ENCODE results near the gene BBX. TPM values are rescaled to one million over a fixed set of nuclear protein-coding genes. Genes with fewer than 3 reads are reported as not detected.

BBX gene
- total RNA-seq, 2 experiments from 2014 or later: 42.9 to 48.0 TPM

DNA sequence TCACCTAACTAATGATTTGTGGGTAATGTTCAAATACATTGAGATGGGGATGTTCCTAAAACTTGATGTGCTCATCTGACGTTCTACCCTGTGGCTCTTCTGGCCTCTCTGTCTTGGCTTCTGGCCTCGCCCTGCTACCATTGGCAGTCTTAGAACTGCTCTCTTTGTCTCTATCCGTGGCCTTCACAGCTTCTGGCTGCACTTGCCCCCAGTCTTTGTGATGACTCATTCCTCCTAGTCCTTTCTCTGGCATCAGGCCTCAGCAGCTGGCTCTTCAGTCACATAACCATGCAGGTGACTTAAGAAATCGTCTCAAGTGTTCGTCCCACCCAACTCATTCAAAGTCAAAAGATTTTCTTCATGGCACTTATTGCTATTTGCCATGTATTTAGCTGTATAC, 188.1 kb downstream of the BBX start:
- ChIA-PET POLR2A (no interaction called here), CTCF (no interaction called here)

DNA sequence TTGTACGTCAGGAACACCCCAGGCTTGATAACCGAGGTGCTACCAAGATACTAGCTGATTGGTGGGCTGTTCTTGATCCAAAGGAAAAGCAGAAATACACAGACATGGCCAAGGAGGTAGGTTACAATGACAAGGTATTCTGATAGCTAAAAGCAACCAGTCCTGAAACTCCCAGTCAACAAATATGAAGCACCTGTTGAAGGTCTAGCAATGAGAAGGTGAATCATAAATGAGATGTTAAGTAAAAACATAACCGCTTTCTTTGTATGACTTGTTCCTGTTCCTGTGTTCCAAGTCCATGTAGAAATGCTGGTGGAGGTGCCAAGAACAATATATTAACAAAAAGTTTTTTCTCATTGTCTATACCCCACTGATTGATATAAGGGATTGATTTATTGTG, 194.0 kb downstream of the BBX start:
- ChIA-PET CTCF (no interaction called here), POLR2A (no interaction called here)

DNA sequence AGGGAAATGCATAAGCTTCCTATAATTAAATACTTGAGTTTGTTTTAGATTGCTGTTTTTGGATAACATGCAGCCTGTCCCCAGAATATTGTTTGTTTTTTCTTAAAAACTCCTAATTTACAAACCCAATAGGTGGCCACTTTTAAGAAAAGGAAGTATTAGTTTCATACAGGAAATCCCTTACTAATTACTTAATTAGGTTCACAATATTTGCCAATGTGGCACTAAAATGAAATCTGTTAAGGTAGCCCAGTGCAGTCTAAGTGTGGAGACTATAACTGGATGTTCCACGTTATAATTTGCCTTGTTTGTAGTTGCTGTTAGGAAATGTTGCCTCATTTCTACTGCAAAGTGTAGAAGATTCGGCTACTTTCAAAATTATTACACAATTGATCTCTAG, 195.8 kb downstream of the BBX start:
- ChIA-PET CTCF (no interaction called here), POLR2A (interaction anchor here (0.6 kb wide), 1 partner anchor 28 kb away, joined by 6 read pairs; no protein-coding TSS in a partner anchor)

DNA sequence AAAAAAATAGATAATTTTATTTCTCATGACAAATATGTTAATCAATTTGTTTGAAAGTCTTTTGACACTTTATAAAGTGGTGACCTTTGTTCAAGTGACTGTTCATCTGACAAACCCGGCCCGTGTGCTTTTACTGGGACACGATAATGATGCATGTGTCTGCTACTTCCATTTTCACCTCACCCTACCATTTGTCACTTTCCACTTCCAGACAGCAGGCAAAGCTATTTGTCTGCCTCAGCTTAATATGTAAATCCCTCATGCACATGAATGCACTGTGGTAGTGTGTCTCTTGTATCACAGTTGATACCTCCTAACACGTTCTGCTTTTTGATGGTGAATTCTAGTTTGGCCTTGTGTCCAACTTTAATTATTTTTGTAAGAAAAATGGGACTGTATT, 204.3 kb downstream of the BBX start:
- ChIA-PET POLR2A (no interaction called here), CTCF (no interaction called here)

DNA sequence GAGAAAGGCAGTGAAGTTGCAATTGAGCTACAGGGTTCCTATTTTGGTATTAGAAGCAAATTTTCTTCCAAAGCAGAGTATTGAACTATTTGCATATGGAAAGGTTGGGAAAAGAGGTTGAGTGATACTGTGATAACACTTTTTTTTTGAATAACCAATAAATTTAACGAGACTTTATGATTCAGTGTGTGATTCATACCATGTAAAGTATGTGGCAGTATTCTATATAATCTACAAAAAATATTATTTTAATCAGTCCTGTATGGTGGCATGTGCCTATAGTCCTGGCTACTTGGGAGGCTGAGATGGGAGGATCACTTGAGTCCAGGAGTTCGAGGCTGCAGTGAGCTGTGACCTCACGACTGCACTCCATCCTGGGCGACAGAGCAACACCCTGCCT, 206.9 kb downstream of the BBX start:
- POLR2A ChIA-PET: no interaction called here
- CTCF ChIA-PET: interaction anchor here (0.6 kb wide), 1 partner anchor 70 kb away, joined by 3 read pairs; no protein-coding TSS in a partner anchor

DNA sequence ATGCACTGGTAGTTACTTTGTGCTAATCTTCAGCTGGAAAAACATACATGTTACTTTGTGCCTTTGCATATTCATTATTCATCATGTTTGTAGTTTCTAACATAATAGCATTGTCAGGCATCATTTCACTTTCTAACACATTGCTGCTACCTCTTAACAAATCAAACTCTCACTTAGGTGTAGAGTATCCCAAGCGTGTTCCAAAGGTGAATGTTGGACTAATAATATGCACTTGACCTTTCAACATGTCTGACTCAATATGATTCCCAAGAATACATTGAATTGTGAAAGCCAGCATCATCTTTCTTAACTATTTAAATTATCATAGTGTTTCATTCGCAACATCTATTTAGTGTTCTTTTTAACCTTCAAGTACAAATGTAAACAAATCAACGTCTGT, 211.6 kb downstream of the BBX start:
- CTCF ChIA-PET: no interaction called here
- POLR2A ChIA-PET: no interaction called here

DNA sequence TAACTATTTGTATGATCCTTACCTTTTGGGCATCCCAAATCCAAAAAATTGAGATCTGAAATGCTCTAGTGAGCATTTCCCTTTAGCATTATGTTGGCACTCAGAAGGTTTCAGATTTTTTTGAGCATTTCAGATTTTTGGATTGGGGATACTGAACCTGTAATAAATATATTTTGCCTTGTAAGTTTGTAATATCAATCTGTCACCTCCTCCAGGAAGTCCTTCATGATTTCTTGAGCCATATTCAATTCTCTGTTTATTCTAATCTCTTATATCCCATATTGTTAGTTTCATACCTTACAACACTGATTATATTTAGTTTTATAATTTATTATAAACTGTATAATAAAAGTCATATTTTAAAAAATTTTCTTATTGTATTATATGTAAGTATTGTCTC, 215.2 kb downstream of the BBX start:
- ChIA-PET CTCF (interaction anchor here (0.6 kb wide), 2 partner anchors 47 to 82 kb away, joined by 3 to 4 read pairs; no protein-coding TSS in a partner anchor), POLR2A (no interaction called here)

DNA sequence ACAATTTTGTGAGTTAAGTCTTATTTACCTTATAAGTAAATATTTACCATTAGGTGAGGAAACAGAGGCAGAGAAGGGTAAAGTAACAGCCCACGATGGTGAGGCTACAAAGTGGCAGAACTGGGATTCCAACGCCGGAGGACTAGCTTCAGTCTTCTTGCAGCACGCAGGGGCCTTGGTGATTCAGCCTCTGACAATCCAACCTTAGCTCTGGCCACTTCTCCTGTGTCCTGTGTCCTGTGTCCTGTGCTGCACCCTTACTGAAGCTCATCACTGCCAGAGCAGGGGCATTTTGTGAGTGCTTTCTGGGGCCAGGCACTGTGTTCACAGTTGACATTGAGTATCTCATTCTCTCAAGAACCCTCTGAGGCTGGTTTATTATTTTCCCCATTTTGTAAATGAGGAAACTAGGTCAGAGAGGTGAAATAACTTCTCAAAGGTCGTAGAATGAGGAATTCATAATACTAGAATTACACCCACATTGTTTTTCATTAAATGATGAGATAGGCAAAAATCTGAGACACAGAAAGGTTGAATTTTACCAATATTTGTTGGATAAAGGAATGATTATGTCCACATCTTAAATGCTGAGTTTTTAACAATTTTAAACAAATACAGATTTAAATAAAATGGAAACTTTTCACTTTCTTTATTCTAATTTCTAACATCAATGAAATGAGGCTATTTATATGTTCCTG, 215.9 kb downstream of the BBX start:
- CTCF ChIA-PET: interaction anchor here (0.6 to 1.5 kb wide), 4 partner anchors 48 to 76 kb away, joined by 3 to 4 read pairs (median 4); no protein-coding TSS in a partner anchor
- POLR2A ChIA-PET: no interaction called here

DNA sequence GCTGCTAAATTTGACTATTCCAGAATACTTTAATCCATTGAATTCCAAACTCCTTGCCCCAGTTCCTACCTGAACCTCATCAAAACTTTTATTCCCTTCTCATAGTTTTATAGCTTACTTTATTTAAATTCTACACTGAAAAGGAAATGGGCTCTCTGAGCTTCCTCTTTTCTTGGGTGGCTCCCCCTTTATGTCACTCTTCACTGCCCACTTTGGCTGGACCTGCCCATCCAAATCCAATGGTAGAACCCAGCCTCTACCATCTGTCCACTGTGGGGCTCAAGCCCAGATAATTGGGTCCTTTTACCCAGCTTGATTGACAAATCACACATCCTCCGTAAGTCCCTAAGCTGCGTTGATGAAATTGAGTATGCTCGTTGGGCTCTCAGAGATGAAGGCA, 216.5 kb downstream of the BBX start:
- ChIA-PET POLR2A (no interaction called here), CTCF (interaction anchor here (1.0 to 1.5 kb wide), 3 partner anchors 50 to 77 kb away, joined by 3 to 4 read pairs (median 4); no protein-coding TSS in a partner anchor)

DNA sequence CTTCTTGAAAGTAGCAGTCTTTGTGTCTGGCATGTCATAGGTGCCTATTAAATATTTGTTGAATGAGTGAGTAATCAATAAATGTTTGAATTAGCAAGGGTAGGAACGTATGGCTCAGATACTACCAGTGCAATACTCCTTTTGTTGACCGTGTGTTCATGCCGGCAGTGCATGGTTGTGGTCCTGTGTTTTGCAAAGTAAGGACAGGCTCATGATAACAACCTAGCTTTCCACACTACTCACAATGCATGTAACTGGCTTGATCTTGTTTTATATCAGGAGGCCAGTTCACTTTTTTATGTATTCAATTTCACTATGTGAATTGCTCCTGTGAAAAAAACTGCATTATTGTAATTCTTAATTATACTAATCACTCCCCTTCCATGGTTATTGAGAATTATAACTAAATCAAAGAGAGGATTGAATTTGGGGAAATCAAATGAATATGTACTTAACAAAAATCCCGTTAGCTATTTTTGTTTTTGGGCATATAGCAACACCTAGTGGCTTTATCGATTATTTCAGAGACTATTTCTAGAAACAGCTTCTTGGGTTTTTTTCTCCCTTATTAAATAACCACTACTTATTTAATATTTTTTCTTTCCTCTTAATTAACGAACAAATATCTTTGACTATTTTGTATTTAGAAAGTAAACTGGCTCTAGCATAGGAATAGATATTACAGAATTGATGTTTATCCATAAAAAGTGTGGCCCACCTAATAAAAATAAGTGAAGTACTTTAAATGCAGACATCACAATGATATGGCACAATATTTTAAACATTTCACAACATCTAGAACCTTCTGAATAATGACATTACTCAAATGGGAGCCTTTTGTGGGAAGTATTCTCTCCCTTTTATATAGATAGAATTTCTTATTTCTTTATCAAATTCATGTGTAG, 218.5 kb downstream of the BBX start:
- ChIA-PET CTCF (interaction anchor here (0.8 to 1.2 kb wide), 2 partner anchors 53 to 66 kb away, joined by 3 read pairs; no protein-coding TSS in a partner anchor), POLR2A (no interaction called here)

DNA sequence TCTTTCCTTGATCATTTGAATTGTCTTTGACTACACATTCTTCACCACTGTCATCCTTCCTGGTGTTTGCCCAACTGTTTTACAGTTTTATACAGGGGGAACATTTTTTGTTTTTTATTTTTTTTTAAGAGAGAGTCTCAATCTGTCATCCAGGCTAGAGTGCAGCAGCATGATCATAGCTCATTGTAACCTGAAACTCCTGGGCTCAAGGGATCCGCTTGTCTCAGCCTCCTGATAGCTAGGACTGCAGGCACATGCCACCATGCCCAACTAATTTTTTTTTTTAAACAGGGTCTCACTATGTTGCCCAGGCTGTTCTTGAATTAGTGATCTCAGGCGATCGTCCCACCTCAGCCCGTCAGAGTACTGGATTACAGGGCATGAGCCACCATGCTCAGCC, 222.6 kb downstream of the BBX start:
- ChIA-PET CTCF (no interaction called here), POLR2A (no interaction called here)

DNA sequence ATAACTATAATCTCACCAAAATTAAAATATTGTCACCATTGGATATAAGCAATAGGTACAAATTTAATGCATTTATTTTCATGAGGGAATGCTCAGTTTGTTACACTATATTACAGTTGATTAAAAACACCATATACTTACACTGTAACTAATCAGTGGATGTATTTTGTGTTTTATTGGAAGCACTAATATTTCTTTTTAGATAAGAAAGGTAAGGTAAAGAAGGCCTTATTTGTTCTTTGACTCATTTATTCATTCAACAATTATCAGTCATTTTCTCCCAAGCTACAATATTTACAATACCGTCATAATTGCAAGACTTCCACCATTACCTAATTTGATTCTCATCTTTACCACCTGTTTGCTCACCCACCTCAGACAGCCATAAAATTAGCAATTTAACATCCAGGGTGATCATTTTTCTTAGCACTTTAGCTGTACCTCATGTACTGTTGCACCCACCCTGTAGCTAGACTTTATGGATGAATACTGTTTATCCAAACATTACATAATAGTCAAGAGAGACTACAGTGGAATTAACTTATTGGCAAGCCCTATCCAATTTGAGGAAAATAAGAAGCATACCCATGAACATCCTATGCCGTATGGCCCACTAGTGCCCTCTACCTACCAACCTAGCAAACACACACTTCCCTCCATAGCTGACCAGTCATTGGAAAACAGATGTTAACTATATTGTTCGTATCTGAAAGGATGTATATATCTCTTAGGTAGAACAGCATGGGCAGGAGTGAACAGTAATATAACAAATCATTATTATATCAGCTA, 229.6 kb downstream of the BBX start:
- CTCF ChIA-PET: interaction anchor here (1.0 to 1.2 kb wide), 2 partner anchors 64 to 77 kb away, joined by 3 to 4 read pairs; no protein-coding TSS in a partner anchor
- POLR2A ChIA-PET: no interaction called here

DNA sequence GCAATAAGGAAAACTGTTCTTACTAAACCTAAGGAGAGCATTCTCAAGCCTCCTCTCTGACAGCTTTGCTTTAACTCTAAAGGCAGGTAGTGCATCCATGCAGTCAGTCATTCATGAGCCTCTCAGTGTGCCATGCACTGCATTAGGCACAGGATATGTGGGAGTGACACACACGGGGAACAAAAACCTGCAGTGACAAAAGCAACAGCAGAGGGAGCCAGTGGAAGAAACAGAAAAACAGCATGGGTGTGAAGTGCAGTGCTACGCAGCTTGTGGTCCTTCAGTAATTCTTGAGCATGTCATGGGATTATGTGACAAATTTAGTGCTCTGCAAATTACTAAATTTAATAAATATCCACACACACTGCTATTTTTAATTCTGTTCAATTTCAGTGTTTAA, 230.7 kb downstream of the BBX start:
- POLR2A ChIA-PET: no interaction called here
- CTCF ChIA-PET: interaction anchor here (1.2 kb wide), 1 partner anchor 65 kb away, joined by 4 read pairs; no protein-coding TSS in a partner anchor

DNA sequence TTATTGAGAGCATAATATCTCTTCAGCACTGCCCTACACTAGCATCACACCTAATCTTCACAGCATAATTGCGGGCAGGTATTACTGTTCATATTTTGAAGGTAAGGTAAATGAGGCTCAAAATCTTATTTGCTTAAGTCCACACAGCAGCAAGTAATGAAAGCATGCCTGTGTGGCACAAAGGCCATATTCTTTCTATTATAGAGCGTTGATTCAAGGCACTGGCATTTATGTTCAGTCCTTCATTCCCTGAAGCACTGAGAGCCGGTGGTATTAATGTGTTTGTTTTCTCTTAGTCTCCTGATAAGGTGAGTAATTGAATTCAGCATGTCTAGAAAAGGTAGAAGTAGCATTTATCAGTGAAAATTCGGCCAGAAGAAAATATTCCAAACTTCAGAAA, 231.2 kb downstream of the BBX start:
- ChIA-PET CTCF (no interaction called here), POLR2A (no interaction called here)

DNA sequence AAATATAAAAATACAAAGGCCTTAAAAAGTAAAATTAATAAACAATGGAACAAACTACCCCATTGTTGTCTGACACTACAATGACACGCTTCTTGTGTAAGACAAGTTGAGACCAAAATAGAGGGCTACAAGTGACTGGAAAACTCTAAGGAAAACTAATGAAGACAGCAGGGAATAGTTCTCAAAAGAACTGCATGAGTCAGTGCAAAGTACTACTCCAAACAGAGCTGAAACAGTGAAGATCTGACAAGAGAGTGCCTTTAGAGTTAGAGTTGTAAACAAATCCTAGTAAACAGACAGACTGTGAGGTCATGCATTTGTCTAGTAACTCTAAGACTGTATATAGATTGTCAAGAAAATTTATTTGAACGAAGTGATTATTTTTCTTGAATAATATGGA, 233.9 kb downstream of the BBX start:
- ChIA-PET POLR2A (no interaction called here), CTCF (no interaction called here)

DNA sequence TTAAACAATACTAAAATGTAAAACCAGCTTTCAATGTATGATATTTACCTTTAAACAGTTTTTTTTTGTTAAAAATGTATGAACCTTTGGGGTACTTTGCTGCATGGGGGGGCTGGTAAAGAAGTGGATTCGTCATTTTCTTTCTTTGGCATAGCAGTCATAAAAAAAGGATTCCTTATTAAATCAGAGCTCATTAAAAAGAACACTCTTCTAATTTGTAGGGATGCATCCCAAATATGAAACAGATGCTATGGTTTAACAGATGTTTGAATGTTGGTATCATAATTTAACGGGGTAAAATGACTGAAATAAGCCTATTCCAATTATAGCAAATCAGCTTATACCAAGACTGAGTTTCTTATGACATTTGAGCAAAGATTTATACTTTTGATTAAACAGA, 234.4 kb downstream of the BBX start:
- CTCF ChIA-PET: no interaction called here
- POLR2A ChIA-PET: no interaction called here

DNA sequence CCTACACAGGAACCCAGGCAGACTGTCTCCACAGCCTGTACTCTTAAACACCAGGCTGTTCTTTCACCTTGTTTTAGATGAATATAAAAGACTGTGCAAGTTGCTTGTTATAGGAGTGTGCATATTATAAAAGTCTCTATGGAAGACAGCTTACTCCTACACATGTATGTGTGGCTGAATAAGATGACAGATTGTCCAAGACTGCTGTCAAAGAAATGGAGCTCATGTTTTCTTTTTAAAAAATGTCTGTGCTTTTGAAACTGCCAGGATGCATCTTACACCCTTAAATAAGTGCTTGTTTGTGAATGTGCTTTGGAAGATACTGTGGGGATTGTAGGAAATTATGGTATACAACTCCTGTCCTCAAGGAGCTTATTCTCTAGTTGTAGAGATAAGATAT, 237.4 kb downstream of the BBX start:
- CTCF ChIA-PET: no interaction called here

DNA sequence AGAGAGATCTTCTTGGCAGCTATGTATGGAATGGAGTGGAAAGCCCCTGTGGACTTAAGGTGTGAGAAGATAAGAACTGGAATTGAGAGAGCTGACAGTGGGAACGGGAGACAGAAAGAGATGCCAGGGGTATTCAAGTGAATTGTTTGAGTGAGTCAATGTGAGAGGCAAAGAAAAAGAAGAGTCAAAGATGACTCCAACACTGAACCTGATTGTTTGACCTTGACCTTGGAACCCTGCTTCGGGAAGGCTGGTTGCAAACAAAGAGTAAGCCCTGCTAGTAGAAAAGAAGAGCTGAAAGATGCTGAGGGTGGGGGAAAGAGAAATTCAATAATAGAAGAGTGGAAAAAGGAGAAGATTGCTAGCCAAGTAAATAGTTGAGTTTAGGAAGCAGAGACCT, 238.6 kb downstream of the BBX start:
- ChIA-PET CTCF (interaction anchor here (0.6 kb wide), 1 partner anchor 731 kb away, joined by 3 read pairs; no protein-coding TSS in a partner anchor), POLR2A (no interaction called here)

More for the DNA sequence above, 237.4 kb downstream of the BBX start:
- POLR2A ChIA-PET: no interaction called here

DNA sequence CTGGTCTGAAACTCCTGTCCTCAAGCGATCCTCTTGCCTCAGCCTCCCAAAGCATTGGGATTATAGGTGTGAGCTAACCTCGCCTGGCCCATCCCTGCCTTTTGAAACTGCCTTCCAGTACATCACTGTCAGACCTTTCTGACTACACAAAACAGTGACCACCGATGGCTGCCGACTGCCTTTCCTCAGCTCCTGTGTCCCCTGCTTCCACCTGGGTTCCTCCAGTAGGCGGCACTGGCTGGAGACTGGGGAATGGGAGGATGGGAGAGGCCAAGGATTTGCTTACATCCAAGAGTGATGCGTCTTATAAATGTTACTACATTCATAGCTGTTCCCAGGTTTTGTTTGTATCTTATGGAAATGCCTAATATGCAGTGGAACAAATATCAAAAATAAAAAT, 242.8 kb downstream of the BBX start:
- ChIA-PET CTCF (interaction anchor here (0.6 kb wide), 1 partner anchor 1566 kb away, joined by 3 read pairs; no protein-coding TSS in a partner anchor), POLR2A (no interaction called here)
